ENCODE data around the gene CDH16.
A peak's percentile ranks its signal among the peaks of the same experiment; 100 is the strongest.
"Not testable (repeated sequence)": the region's sequence is repeated elsewhere in the genome, so short reads cannot be mapped to it uniquely, and the experiment has no call there.

CDH16 gene

DNA sequence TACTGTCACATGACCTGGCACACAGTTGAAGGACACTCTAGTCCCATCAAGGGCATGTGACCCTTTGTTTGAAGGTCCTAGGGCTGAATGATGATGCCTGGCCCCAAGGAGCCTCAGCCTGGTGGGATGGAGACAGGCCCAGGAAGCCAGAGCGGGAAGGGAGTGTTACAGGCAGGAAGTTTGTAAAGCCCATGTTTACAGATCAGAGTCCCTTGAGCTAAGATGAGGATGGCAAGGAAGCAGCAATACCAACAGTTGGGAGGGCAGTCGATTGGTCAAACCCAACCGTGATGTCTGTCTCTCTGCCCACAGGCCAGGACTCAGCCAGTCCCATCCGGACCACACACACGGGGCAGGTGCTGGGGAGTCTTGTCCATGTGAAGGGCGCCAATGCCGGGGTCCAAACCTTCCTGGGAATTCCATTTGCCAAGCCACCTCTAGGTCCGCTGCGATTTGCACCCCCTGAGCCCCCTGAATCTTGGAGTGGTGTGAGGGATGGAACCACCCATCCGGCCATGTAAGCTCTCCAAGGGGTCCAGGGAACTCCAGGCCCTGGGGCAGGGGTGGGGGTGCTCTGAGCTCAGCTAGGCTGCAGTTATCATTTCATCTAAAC is 19.1 kb upstream of the CDH16 start:
- no peak for DNase-seq
- intact Hi-C loops (cut with DNase I; ENCODE audit: low total_unique reads) = no loop called here
- Histone ChIP-seq H3K27me3 (no peaks in the 10 kb centered on the region), H3K36me3 (peaks cover 25 to 60% (median 49%) of the 10 kb centered on the region in 3 donors), H3K27ac (no peak overlapping the region), H3K9me3 (no peaks in the 10 kb centered on the region), H3K4me1 (peaks cover 4 to 35% (median 28%) of the 10 kb centered on the region in 4 donors), H3K4me3 (no peak overlapping the region)
- TF ChIP-seq, protein P1, sequence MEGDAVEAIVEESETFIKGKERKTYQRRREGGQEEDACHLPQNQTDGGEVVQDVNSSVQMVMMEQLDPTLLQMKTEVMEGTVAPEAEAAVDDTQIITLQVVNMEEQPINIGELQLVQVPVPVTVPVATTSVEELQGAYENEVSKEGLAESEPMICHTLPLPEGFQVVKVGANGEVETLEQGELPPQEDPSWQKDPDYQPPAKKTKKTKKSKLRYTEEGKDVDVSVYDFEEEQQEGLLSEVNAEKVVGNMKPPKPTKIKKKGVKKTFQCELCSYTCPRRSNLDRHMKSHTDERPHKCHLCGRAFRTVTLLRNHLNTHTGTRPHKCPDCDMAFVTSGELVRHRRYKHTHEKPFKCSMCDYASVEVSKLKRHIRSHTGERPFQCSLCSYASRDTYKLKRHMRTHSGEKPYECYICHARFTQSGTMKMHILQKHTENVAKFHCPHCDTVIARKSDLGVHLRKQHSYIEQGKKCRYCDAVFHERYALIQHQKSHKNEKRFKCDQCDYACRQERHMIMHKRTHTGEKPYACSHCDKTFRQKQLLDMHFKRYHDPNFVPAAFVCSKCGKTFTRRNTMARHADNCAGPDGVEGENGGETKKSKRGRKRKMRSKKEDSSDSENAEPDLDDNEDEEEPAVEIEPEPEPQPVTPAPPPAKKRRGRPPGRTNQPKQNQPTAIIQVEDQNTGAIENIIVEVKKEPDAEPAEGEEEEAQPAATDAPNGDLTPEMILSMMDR (IDR thresholded peaks at IDR 0.05) = no peak

DNA sequence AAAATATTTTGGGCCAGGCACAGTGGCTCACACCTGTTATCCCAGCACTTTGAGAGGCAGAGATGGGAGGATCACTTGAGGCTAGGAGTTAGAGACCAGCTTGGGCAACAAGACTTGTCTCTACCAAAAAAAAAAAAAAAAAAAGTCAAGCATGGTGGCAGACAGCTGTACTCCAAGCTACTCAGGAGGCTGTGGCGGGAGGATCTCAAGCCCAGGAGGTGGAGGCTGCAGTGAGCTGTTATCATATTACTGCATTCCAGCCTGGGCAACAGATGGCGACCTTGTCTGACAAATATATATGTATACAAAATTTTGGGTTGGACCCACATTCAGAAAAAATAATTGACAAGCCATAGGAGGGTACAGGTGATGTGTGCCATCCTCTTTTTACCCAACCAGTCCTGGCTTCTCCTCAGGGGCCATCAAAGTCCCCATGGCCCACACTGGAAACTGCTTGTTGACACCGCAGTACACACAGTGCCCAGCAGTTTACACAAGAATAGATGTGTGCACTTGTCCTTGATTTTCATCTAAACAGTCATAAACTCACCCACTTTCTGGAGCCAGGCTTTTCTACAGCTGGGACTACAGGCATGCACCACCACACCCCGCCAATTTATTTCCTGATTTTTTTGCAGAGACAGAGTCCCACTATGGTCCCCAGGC is 18.3 kb upstream of the CDH16 start:
- H3K4me3 ChIP-seq = no peak overlapping the region
- TF ChIP-seq, protein P1 (IDR thresholded peaks at IDR 0.05) = no peak
- H3K4me1 ChIP-seq = peaks cover 4 to 43% (median 35%) of the 10 kb centered on the region in 4 donors
- H3K27me3 ChIP-seq = no peaks in the 10 kb centered on the region
- intact Hi-C loops (cut with DNase I; ENCODE audit: low total_unique reads) = no loop called here
- H3K36me3 ChIP-seq = peaks cover 19 to 60% (median 42%) of the 10 kb centered on the region in 3 donors
- H3K27ac ChIP-seq = no peak overlapping the region
- no peak for DNase-seq
- no peaks in the 10 kb centered on the region for H3K9me3 ChIP-seq

DNA sequence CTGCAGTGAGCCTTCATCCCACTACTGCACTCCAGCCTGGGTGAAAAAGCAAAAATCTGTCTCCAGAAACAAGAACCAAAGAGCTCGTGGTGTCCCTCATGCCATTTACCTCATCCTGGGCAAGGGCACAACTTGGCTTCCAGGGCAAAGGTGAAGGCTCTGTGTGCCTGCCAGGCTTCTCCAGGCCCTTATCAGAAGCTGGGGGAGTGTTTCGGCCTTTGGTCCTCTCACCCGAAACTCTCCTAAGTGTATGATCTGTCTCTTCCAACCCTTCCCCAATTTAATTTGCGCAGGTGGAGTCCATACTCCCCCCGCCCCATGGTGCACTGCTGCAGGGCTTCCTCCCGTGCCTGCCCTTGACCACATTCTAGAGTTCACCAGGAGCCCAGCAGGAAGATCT is 17.8 kb upstream of the CDH16 start:
- H3K4me3 ChIP-seq = no peak overlapping the region
- intact Hi-C loops (cut with DNase I; ENCODE audit: low total_unique reads) = no loop called here
- H3K4me1 ChIP-seq = peaks cover 4 to 45% (median 35%) of the 10 kb centered on the region in 4 donors
- no peaks in the 10 kb centered on the region for H3K9me3 ChIP-seq
- no peak overlapping the region for H3K27ac ChIP-seq
- TF ChIP-seq, protein P1 (IDR thresholded peaks at IDR 0.05) = no peak
- no peaks in the 10 kb centered on the region for H3K27me3 ChIP-seq
- peaks cover 14 to 60% (median 37%) of the 10 kb centered on the region in 3 donors for H3K36me3 ChIP-seq
- no peak for DNase-seq

- Histone ChIP-seq H3K4me1 (peaks cover 4 to 45% (median 35%) of the 10 kb centered on the region in 4 donors), H3K4me3 (peak within 1 kb of the TSS; percentile 95 to 97), H3K27ac (peak within 1 kb of the TSS; percentile 95 to 97), H3K27me3 (no peaks in the 10 kb centered on the region), H3K9me3 (no peaks in the 10 kb centered on the region), H3K36me3 (peaks cover 4 to 59% (median 27%) of the 10 kb centered on the region in 3 donors)
- DNase-seq = peak in 1 of 2 donors; percentile 85
- intact Hi-C loops (cut with DNase I; ENCODE audit: low total_unique reads) = loop anchor here (2.0 kb wide), 1 partner anchor 41 kb away; no protein-coding TSS in a partner anchor
- TF ChIP-seq, protein P1 (IDR thresholded peaks at IDR 0.05) = no peak
These were observed 16.8 kb upstream of the CDH16 start, which contains the start of gene CES2 for GRCh38 chr16:66935314-66936011. Gene CES2 (plus strand): TSS chr16:66935516. CDS start chr16:66935636, 120 bp downstream.

- Histone ChIP-seq H3K27ac (peak overlapping the region; percentile 95 to 97), H3K4me3 (peak overlapping the region; percentile 95 to 97), H3K36me3 (peaks cover 0 to 53% (median 21%) of the 10 kb centered on the region in 3 donors), H3K4me1 (peaks cover 4 to 45% (median 35%) of the 10 kb centered on the region in 4 donors)
- H3K27me3 ChIP-seq, H3K9me3 ChIP-seq, DNase-seq: not testable (repeated sequence)
- intact Hi-C loops (cut with DNase I; ENCODE audit: low total_unique reads) = loop anchor here (2.0 kb wide), 1 partner anchor 40 kb away; no protein-coding TSS in a partner anchor
These were observed 16.2 kb upstream of the CDH16 start for GRCh38 chr16:66934839-66935313.

Measured in tibial artery (tissue), 4 donors.